B cell (primary cell): ENCODE data around the gene CEP19. TPM values are rescaled to one million over a fixed set of nuclear protein-coding genes. Genes with fewer than 3 reads are reported as not detected.

Source experiments
- ATAC-seq: fragments of 200-7000 bp; cut with Tn5 transposase; one replicate; pipeline ENCODE4 v1.10.0; 2021; ENCODE audit warnings: low read depth, mild to moderate bottlenecking, moderate number of reproducible peaks, moderate library complexity
- CTCF ChIA-PET: fragments of 350-600 bp; sonication (Branson Sonifier 250); formaldehyde crosslinking; loops from one replicate; lab custom pipeline; 2021; ENCODE audit warnings: antibody characterized with exemption, inconsistent platforms; lab: Charles Lee
- POLR2A ChIA-PET: fragments of 350-600 bp; sonication (Branson Sonifier 250); formaldehyde crosslinking; loops from one replicate; lab custom pipeline; 2021; ENCODE audit warnings: antibody characterized with exemption; lab: Charles Lee
- DNase-seq: peaks from one replicate; pipeline ENCODE4 v3.0.0; 2013
- H2AFZ ChIP-seq: 2 replicates; pipeline ENCODE4 v1.6.1; 2012; ENCODE audit warnings: mild to moderate bottlenecking, low read depth, low read length; ENCODE audit not compliant: insufficient read depth, poor library complexity, severe bottlenecking
- H3K27ac ChIP-seq, 2 donors: 1 replicate in 1 of 2; 2 replicates in 1 of 2; pipeline ENCODE4 v1.5.1; 2012 to 2013; ENCODE audit warnings: low read length in 2 of 2, mild to moderate bottlenecking in 2 of 2, moderate library complexity in 1 of 2
- H3K27me3 ChIP-seq, 4 experiments: fragments of 200-600 bp in 1 of 4; sonication (generic) in 1 of 4; replicated peaks in 1 of 4; 1 replicate in 2 of 4; 2 replicates in 2 of 4; pipeline versions ENCODE4 v1.6.1 to v1.7.0; 2013 to 2016; ENCODE audit warnings: low read length in 3 of 4, mild to moderate bottlenecking in 2 of 4, mixed read lengths in 1 of 4, moderate library complexity in 1 of 4; ENCODE audit not compliant: insufficient read depth in 4 of 4, control insufficient read depth in 3 of 4; ENCODE audit errors: control extremely low read depth in 1 of 4
- H3K36me3 ChIP-seq, 2 experiments: replicated peaks in 1 of 2; 1 replicate in 1 of 2; 2 replicates in 1 of 2; pipeline versions ENCODE4 v1.6.1 to v1.7.1; 2013; ENCODE audit warnings: low read length in 1 of 2; ENCODE audit not compliant: insufficient read depth in 2 of 2, control insufficient read depth in 1 of 2; ENCODE audit errors: control extremely low read depth in 1 of 2, extremely low read depth in 1 of 2
- H3K4me1 ChIP-seq, 2 donors: fragments of 200-600 bp in 1 of 2; sonication (generic) in 1 of 2; 1 replicate in 1 of 2; 2 replicates in 1 of 2; pipeline versions ENCODE4 v1.5.1 to v1.6.1; 2013 to 2017; ENCODE audit warnings: low read length in 2 of 2; ENCODE audit not compliant: control insufficient read depth in 2 of 2, insufficient read depth in 2 of 2
- H3K4me2 ChIP-seq: replicated peaks from 2 replicates; pipeline ENCODE3; 2012; ENCODE audit warnings: mild to moderate bottlenecking, low read depth, low read length; ENCODE audit not compliant: poor library complexity, severe bottlenecking
- H3K4me3 ChIP-seq, 5 experiments: fragments of 200-600 bp in 1 of 5; sonication (generic) in 1 of 5; 1 replicate in 3 of 5; 2 replicates in 2 of 5; pipeline versions ENCODE4 v1.5.1 to v1.7.0; 2011 to 2016; ENCODE audit warnings: low read length in 4 of 5, mild to moderate bottlenecking in 4 of 5, low read depth in 2 of 5, control low read depth in 1 of 5, moderate library complexity in 1 of 5; ENCODE audit not compliant: insufficient read depth in 1 of 5; ENCODE audit errors: control extremely low read depth in 1 of 5, extremely low read depth in 1 of 5
- H3K79me2 ChIP-seq: fragments of 200-600 bp; sonication (generic); one replicate; pipeline ENCODE4 v1.6.0; 2016; ENCODE audit warnings: low read length; ENCODE audit not compliant: control insufficient read depth, insufficient read depth
- H3K9ac ChIP-seq: fragments of 200-600 bp; sonication (generic); 2 replicates; pipeline ENCODE4 v1.6.1; 2017; ENCODE audit warnings: mild to moderate bottlenecking, low read length, moderate library complexity
- H3K9me3 ChIP-seq, 3 donors: one replicate each; pipeline versions ENCODE4 v1.6.1 to v1.7.1; 2013; ENCODE audit warnings: low read length in 2 of 3; ENCODE audit not compliant: control insufficient read depth in 2 of 3, insufficient read depth in 1 of 3; ENCODE audit errors: control extremely low read depth in 1 of 3
- H4K20me1 ChIP-seq: 2 replicates; pipeline ENCODE4 v1.6.0; 2012; ENCODE audit warnings: mild to moderate bottlenecking, low read length; ENCODE audit not compliant: insufficient read depth, control insufficient read depth, poor library complexity, severe bottlenecking
- H3K27ac Mint-ChIP-seq: one replicate; pipeline ENCODE4 v1.8.0; 2021; ENCODE audit warnings: mixed read lengths
- H3K27me3 Mint-ChIP-seq: one replicate; pipeline ENCODE4 v1.8.0; 2021; ENCODE audit warnings: mixed read lengths
- H3K4me1 Mint-ChIP-seq: one replicate; pipeline ENCODE4 v1.8.0; 2021; ENCODE audit warnings: mixed read lengths
- H3K4me3 Mint-ChIP-seq: one replicate; pipeline ENCODE4 v1.8.0; 2021; ENCODE audit warnings: mixed read lengths
- H3K9me3 Mint-ChIP-seq: one replicate; pipeline ENCODE4 v1.8.0; 2022; ENCODE audit warnings: mixed read lengths; ENCODE audit not compliant: insufficient read depth
- EZH2 ChIP-seq: IDR thresholded peaks from 2 replicates; pipeline ENCODE4 v1.6.1; 2012; ENCODE audit warnings: borderline replicate concordance, low read depth, mild to moderate bottlenecking, moderate library complexity, low read length; ENCODE audit not compliant: insufficient read depth, poor library complexity, severe bottlenecking
- WGBS: methylation state at CpG from one replicate; pipeline ENCODE4 v1.1.5; 2013; ENCODE audit warnings: missing lambda C conversion rate; ENCODE audit not compliant: insufficient coverage; 5-methylcytosine and 5-hydroxymethylcytosine counted together
- intact Hi-C: fragments of 100-400 bp; cut with micrococcal nuclease; formaldehyde crosslinking; loops from one replicate; pipeline ENCODE4 v1.10.0; 2022
- polyA plus RNA-seq: library from polyadenylated mRNA; depleted of rRNA; stranded (reverse); fragments of >200 nt; gene quantifications from 2 replicates; pipeline ENCODE4 v1.2.3, GENCODE V29; 2012
- total RNA-seq, 2 donors: library from RNA; stranded (reverse); fragments of 120-200 nt in 1 of 2; gene quantifications; 1 replicate in 1 of 2; 2 replicates in 1 of 2; pipeline versions ENCODE4 v1.2.3 to v1.2.4, GENCODE V29; 2013 to 2022
- TF ChIP-seq, protein P1 (sequence below): fragments of 200-600 bp; IDR thresholded peaks from one replicate; pipeline ENCODE4 v1.8.0; 2022; ENCODE audit warnings: antibody characterized with exemption, mild to moderate bottlenecking

CEP19 gene
- total and polyA plus RNA-seq, 2 donors (not counting 1 experiment from before 2014, with no cell fraction given) = 0.45 to 4.6 TPM

DNA sequence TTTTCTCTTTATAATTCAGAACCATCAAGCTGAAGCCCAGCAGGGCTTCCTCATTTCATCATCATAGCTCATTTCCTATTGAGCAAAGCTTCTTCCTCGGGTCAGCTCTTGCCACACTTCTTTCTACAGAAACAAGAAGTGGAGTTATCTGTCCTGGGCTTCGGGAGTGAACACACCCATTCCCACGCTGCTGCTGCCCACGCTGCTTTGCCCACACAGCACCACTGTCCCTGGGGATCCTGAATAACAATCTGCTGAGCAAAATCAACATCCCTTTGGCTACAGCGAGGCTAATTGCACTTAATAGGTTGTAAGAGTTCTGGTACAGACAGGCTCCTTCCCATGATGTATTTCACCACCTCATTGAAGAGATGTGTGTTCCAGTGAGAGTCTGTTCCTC is 23.7 kb downstream of the CEP19 start:
- no peak for TF ChIP-seq EZH2
- TF ChIP-seq, protein P1, sequence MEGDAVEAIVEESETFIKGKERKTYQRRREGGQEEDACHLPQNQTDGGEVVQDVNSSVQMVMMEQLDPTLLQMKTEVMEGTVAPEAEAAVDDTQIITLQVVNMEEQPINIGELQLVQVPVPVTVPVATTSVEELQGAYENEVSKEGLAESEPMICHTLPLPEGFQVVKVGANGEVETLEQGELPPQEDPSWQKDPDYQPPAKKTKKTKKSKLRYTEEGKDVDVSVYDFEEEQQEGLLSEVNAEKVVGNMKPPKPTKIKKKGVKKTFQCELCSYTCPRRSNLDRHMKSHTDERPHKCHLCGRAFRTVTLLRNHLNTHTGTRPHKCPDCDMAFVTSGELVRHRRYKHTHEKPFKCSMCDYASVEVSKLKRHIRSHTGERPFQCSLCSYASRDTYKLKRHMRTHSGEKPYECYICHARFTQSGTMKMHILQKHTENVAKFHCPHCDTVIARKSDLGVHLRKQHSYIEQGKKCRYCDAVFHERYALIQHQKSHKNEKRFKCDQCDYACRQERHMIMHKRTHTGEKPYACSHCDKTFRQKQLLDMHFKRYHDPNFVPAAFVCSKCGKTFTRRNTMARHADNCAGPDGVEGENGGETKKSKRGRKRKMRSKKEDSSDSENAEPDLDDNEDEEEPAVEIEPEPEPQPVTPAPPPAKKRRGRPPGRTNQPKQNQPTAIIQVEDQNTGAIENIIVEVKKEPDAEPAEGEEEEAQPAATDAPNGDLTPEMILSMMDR = no peak
- H3K4me2 ChIP-seq = peak overlapping the region; percentile 44
- no peaks in the 10 kb centered on the region for H3K9me3 Mint-ChIP-seq
- ChIA-PET POLR2A (interaction anchor here (0.9 kb wide), 1 partner anchor 57 kb away, joined by 3 read pairs; no protein-coding TSS in a partner anchor), CTCF (interaction anchor here (0.8 to 9.2 kb wide), 3 partner anchors 18 to 84 kb away, joined by 4 to 259 read pairs (median 6); no protein-coding TSS in a partner anchor)
- H4K20me1 ChIP-seq = no peaks in the 10 kb centered on the region
- peak; percentile 48 for DNase-seq
- no peaks in the 10 kb centered on the region for H3K79me2 ChIP-seq
- no peak overlapping the region for H3K4me3 ChIP-seq
- peaks cover 28% of the 10 kb centered on the region for H3K4me1 Mint-ChIP-seq
- no peaks in the 10 kb centered on the region for H3K27me3 ChIP-seq
- H3K4me1 ChIP-seq = peaks cover 21 to 26% of the 10 kb centered on the region in 2 donors
- 9% methylated on average over 3 of the region's 5 CpGs for WGBS
- H3K36me3 ChIP-seq = no peaks in the 10 kb centered on the region
- H3K4me3 Mint-ChIP-seq = peak overlapping the region; percentile 49
- no peaks in the 10 kb centered on the region for H3K27me3 Mint-ChIP-seq
- no peak overlapping the region for H3K9ac ChIP-seq
- peak overlapping the region; percentile 47 for H3K27ac Mint-ChIP-seq
- H3K27ac ChIP-seq = peak overlapping the region in 1 of 2 donors; percentile 7
- H3K9me3 ChIP-seq = no peaks in the 10 kb centered on the region
- H2AFZ ChIP-seq = no peak overlapping the region
- no peak for ATAC-seq
- intact Hi-C loops = loop anchor here (10.0 kb wide), 1 partner anchor 434 kb away; no protein-coding TSS in a partner anchor

DNA sequence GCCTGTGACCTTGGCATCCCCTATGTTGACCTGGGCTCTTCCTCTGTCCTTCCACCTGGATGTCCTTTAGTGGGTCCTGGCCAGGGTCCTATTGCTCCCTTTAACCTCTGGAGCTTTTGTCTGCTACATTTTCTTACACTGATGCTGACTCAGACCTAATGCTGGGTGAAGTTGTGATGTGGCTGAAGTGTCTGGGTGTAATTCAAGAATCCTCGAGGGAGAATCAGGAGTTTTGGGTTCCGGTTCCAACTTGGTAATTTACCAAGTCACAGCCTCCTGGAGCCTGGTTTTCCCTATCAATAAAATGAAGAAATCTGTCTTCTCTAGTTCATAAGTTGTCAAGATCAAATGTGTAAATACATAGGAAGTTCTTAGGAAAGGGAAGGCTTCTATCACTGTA is 25.6 kb downstream of the CEP19 start:
- ChIA-PET POLR2A (interaction anchor here (0.6 kb wide), 1 partner anchor 253 kb away, joined by 3 read pairs; no protein-coding TSS in a partner anchor), CTCF (interaction anchor here (1.5 to 9.2 kb wide), 6 partner anchors 9 to 255 kb away, joined by 3 to 259 read pairs (median 6); partner anchors contain the start of gene NCBP2)
- DNase-seq (no peak), ATAC-seq (no peak)
- Histone ChIP-seq H3K4me3 (no peak overlapping the region), H2AFZ (no peak overlapping the region), H3K27me3 (no peaks in the 10 kb centered on the region), H3K9ac (no peak overlapping the region), H3K4me2 (no peak overlapping the region), H3K36me3 (peaks cover 0 to 4% of the 10 kb centered on the region in 2 experiments), H3K79me2 (no peaks in the 10 kb centered on the region), H3K9me3 (peaks cover 0 to 6% (median 0%) of the 10 kb centered on the region in 3 donors), H3K27ac (no peak overlapping the region), H3K4me1 (peaks cover 21 to 26% of the 10 kb centered on the region in 2 donors), H4K20me1 (no peaks in the 10 kb centered on the region)
- intact Hi-C loops = loop anchor here (10.0 kb wide), 1 partner anchor 432 kb away; no protein-coding TSS in a partner anchor
- H3K4me3 Mint-ChIP-seq = no peak overlapping the region
- H3K27me3 Mint-ChIP-seq = no peaks in the 10 kb centered on the region
- H3K27ac Mint-ChIP-seq = no peak overlapping the region
- 100% methylated on average over 2 of the region's 2 CpGs for WGBS
- no peak for TF ChIP-seq EZH2
- TF ChIP-seq, protein P1 = no peak
- peaks cover 3% of the 10 kb centered on the region for H3K9me3 Mint-ChIP-seq
- H3K4me1 Mint-ChIP-seq = peaks cover 26% of the 10 kb centered on the region
